ENCODE data around the gene DLX1. TPM values are rescaled to one million over a fixed set of nuclear protein-coding genes. Genes with fewer than 3 reads are reported as not detected.
"Not testable (repeated sequence)": the region's sequence is repeated elsewhere in the genome, so short reads cannot be mapped to it uniquely, and the experiment has no call there.

The DLX1 gene
- total RNA-seq, 1 donor from 2014 or later: not detected

- no peak for TF ChIP-seq CTCF (IDR thresholded peaks at IDR 0.05; ENCODE audit: insufficient read depth, low read length, severe bottlenecking)
- Histone ChIP-seq H3K27me3 (ENCODE audit: control insufficient read depth, insufficient read depth, low read length) (no peaks in the 10 kb centered on the region), H3K4me3 (ENCODE audit: low read depth, low read length) (no peak overlapping the region), H3K36me3 (ENCODE audit: control insufficient read depth, insufficient read depth, low read length) (no peaks in the 10 kb centered on the region)
- DNase-seq (ENCODE audit: low read depth) (no peak), FAIRE-seq (no peak)
Measured at GRCh38 chr2:172131713-172132555, 46.6 kb downstream of the DLX1 start.

- no peak for TF ChIP-seq CTCF (IDR thresholded peaks at IDR 0.05; ENCODE audit: insufficient read depth, low read length, severe bottlenecking)
- Histone ChIP-seq H3K27me3 (ENCODE audit: control insufficient read depth, insufficient read depth, low read length) (no peaks in the 10 kb centered on the region), H3K4me3 (ENCODE audit: low read depth, low read length) (no peak overlapping the region), H3K36me3 (ENCODE audit: control insufficient read depth, insufficient read depth, low read length) (no peaks in the 10 kb centered on the region)
- FAIRE-seq: no peak
- DNase-seq (ENCODE audit: low read depth): no peak
Measured at GRCh38 chr2:172134270-172134669, 49.0 kb downstream of the DLX1 start.

- Histone ChIP-seq H3K4me3 (ENCODE audit: low read depth, low read length) (no peak overlapping the region), H3K27me3 (ENCODE audit: control insufficient read depth, insufficient read depth, low read length) (no peaks in the 10 kb centered on the region), H3K36me3 (ENCODE audit: control insufficient read depth, insufficient read depth, low read length) (no peaks in the 10 kb centered on the region)
- DNase-seq (ENCODE audit: low read depth): no peak
- FAIRE-seq: no peak
- TF ChIP-seq CTCF (IDR thresholded peaks at IDR 0.05; ENCODE audit: insufficient read depth, low read length, severe bottlenecking): no peak
Measured at GRCh38 chr2:172135446-172135845, 50.1 kb downstream of the DLX1 start.

GRCh38 chr2:172137109-172137508 lies 51.8 kb downstream of the DLX1 start:
- Histone ChIP-seq H3K27me3 (ENCODE audit: control insufficient read depth, insufficient read depth, low read length) (no peaks in the 10 kb centered on the region), H3K36me3 (ENCODE audit: control insufficient read depth, insufficient read depth, low read length) (no peaks in the 10 kb centered on the region), H3K4me3 (ENCODE audit: low read depth, low read length) (no peak overlapping the region)
- TF ChIP-seq CTCF (IDR thresholded peaks at IDR 0.05; ENCODE audit: insufficient read depth, low read length, severe bottlenecking): no peak
- peak; percentile 75 for DNase-seq (ENCODE audit: low read depth)
- no peak for FAIRE-seq

GRCh38 chr2:172137943-172138342 lies 52.6 kb downstream of the DLX1 start:
- Histone ChIP-seq H3K27me3 (ENCODE audit: control insufficient read depth, insufficient read depth, low read length) (no peaks in the 10 kb centered on the region), H3K36me3 (ENCODE audit: control insufficient read depth, insufficient read depth, low read length) (no peaks in the 10 kb centered on the region), H3K4me3 (ENCODE audit: low read depth, low read length) (no peak overlapping the region)
- TF ChIP-seq CTCF (IDR thresholded peaks at IDR 0.05; ENCODE audit: insufficient read depth, low read length, severe bottlenecking): no peak
- no peak for DNase-seq (ENCODE audit: low read depth)
- FAIRE-seq: no peak

GRCh38 chr2:172138727-172139126 lies 53.4 kb downstream of the DLX1 start:
- H3K36me3 ChIP-seq (ENCODE audit: control insufficient read depth, insufficient read depth, low read length); FAIRE-seq; H3K4me3 ChIP-seq (ENCODE audit: low read depth, low read length); DNase-seq (ENCODE audit: low read depth); H3K27me3 ChIP-seq (ENCODE audit: control insufficient read depth, insufficient read depth, low read length): not testable (repeated sequence)

Other genes with a start within 250 kb of the DLX1 start
- gene SLC25A12, start 191.3 kb upstream of the DLX1 start, total RNA-seq: 7.2 and 9.5 TPM in 2 replicates
- 25.8 and 30.0 TPM in 2 replicates for gene HAT1, start 163.0 kb upstream of the DLX1 start, total RNA-seq
- 2.2 and 2.6 TPM in 2 replicates for gene METAP1D, start 85.6 kb upstream of the DLX1 start, total RNA-seq
- not detected in 2 replicates for gene DLX2, start 17.4 kb downstream of the DLX1 start, total RNA-seq

Measured in bronchial epithelial cell (primary cell).